ENCODE measurements around the gene POU2F2. TPM values are rescaled to one million over a fixed set of nuclear protein-coding genes. Genes with fewer than 3 reads are reported as not detected.
A peak's percentile ranks its signal among the peaks of the same experiment; 100 is the strongest.

POU2F2 gene
- polyA plus RNA-seq, 1 of the 3 experiments (the other 2 are of a cell fraction), result 0.49 TPM

DNA sequence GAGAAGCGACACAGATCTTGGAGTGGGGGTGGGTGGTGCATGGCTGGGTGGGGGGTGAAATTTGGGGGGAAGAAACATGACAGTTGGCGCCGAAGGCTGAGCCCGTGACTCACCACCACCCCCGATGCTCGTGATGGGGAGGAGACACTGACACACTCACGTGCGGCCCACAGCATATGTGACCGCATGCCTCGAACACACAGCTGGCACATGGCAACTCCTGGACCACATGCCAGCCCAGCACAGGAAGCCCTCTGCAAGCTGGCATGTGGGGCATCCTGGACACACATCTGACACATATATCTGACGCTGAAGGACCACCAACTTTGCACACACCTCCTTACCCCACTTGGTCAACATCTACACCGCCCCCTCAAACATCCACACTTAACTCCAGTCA, 61.0 kb downstream of the POU2F2 start:
- WGBS (ENCODE audit: low lambda C conversion rate), result 94% methylated on average over 12 of the region's 12 CpGs
- Histone ChIP-seq H3K9me3 (no peaks in the 10 kb centered on the region), H3K9me2 (no peaks in the 10 kb centered on the region), H3K27me3 (ENCODE audit: insufficient read depth) (peaks cover 10% of the 10 kb centered on the region; the same call in 1 of the 2 replicates), H3K79me2 (ENCODE audit: insufficient read depth) (peaks cover 2% of the 10 kb centered on the region), H3K4me1 (ENCODE audit: control insufficient read depth in 1 of 2, insufficient read depth in 2 of 2, low read depth in 1 of 2, low read length in 1 of 2) (peaks cover 0 to 29% of the 10 kb centered on the region in 2 experiments; a peak in 2 of 4 replicates), H2AFZ (ENCODE audit: low read depth) (no peak overlapping the region), H3K36me3 (replicated peaks in 1 of 2; ENCODE audit: control insufficient read depth in 1 of 2, insufficient read depth in 2 of 2, low read length in 1 of 2) (no peaks in the 10 kb centered on the region), H3F3A (replicated peaks; ENCODE audit: insufficient read depth) (peaks cover 6% of the 10 kb centered on the region), H3K27ac (ENCODE audit: low read depth in 2 of 2, low read length in 1 of 2) (no peak overlapping the region; a peak in 1 of 4 replicates), H4K20me1 (ENCODE audit: insufficient read depth) (no peaks in the 10 kb centered on the region), H3K4me3 (ENCODE audit: low read depth in 2 of 2, low read length in 1 of 2) (no peak overlapping the region), H3K4me2 (no peak overlapping the region), H3K9ac (no peak overlapping the region)
- no peak for DNase-seq
- CTCF ChIA-PET, result interaction anchor here (0.6 to 1.7 kb wide), 2 partner anchors 37 to 38 kb away, joined by 3 to 6 read pairs; no protein-coding TSS in a partner anchor
- POLR2A ChIA-PET, result no interaction called here
- TF ChIP-seq MEF2A (IDR thresholded peaks at IDR 0.05; ENCODE audit: borderline replicate concordance, low read depth), result no peak
- TF ChIP-seq, protein P1, sequence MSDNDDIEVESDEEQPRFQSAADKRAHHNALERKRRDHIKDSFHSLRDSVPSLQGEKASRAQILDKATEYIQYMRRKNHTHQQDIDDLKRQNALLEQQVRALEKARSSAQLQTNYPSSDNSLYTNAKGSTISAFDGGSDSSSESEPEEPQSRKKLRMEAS (IDR thresholded peaks at IDR 0.05; ENCODE audit: low read depth), result no peak
- no peak for TF ChIP-seq JUND (IDR thresholded peaks at IDR 0.05)
- no peak for TF ChIP-seq FOSL2 (IDR thresholded peaks at IDR 0.05; ENCODE audit: borderline replicate concordance, low read depth)
- TF ChIP-seq TAF1 (IDR thresholded peaks at IDR 0.05; ENCODE audit: borderline replicate concordance, low read depth, low read length), result no peak
- no peak for TF ChIP-seq RCOR1 (IDR thresholded peaks at IDR 0.05; ENCODE audit: low read length)

DNA sequence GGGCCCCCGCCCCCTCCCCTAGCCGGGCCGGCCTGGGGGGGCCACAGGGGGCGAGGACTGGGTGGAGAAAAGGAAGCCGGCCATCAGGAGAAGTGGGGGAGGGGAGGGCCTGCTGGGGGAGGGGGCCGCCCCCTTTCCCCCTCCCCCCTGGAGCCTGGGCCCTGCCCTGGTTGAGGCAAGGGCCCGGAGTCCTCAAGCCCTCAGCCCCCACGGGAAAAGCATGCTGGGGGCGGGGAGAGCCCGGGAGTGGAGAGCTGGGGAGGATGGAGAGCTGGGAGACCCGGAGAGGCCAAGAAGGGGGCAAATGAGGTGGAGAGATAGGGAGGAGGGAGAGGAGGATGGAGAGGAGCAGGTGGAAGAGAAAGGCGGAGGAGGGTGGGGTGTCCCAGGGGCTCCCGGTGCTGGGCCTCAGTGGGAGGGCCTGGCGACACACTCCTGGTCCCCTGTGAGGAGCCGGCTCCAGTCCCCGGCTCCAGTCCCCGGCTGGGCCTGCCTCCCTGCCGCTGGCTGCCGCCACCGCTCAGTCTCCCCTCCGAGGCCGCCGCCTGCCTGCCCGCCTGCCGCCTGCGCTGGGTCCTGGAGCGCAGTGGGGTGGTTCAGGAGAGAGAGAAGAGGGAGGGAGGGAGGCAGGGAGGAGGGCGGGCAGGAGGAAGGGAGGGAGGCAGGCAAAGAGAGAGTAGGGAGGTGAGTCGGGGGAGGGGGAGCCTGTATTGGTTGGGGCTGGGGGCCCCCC, 62.5 kb downstream of the POU2F2 start, which contains the start of gene GRIK5:
GRIK5 (minus strand) TSS at position 588 of the 733 bp plus-strand sequence. CDS start 4,436 bp downstream, outside the sequence.
- 34% methylated on average over 22 of the region's 29 CpGs for WGBS (ENCODE audit: low lambda C conversion rate)
- DNase-seq, result peak; percentile 77
- Histone ChIP-seq H3K27ac (ENCODE audit: low read depth in 2 of 2, low read length in 1 of 2) (peak within 1 kb of the TSS in 1 of 2 experiments; percentile 85; a peak in 2 of 4 replicates), H3K4me2 (no peak within 1 kb of the TSS), H3F3A (replicated peaks; ENCODE audit: insufficient read depth) (peaks cover 6% of the 10 kb centered on the region), H3K4me1 (ENCODE audit: control insufficient read depth in 1 of 2, insufficient read depth in 2 of 2, low read depth in 1 of 2, low read length in 1 of 2) (peaks cover 0 to 35% of the 10 kb centered on the region in 2 experiments; a peak in 2 of 4 replicates), H3K4me3 (ENCODE audit: low read depth in 2 of 2, low read length in 1 of 2) (peak within 1 kb of the TSS in 1 of 2 experiments; percentile 47; a peak in 2 of 4 replicates), H3K9ac (no peak within 1 kb of the TSS), H3K36me3 (replicated peaks in 1 of 2; ENCODE audit: control insufficient read depth in 1 of 2, insufficient read depth in 2 of 2, low read length in 1 of 2) (no peaks in the 10 kb centered on the region), H3K9me2 (no peaks in the 10 kb centered on the region), H3K9me3 (no peaks in the 10 kb centered on the region), H3K79me2 (ENCODE audit: insufficient read depth) (no peaks in the 10 kb centered on the region), H2AFZ (ENCODE audit: low read depth) (no peak within 1 kb of the TSS), H4K20me1 (ENCODE audit: insufficient read depth) (no peaks in the 10 kb centered on the region), H3K27me3 (ENCODE audit: insufficient read depth) (peaks cover 12% of the 10 kb centered on the region; the same call in 1 of the 2 replicates)
- TF ChIP-seq YY1 (IDR thresholded peaks at IDR 0.05; ENCODE audit: low read depth) (no peak), TAF1 (IDR thresholded peaks at IDR 0.05; ENCODE audit: borderline replicate concordance, low read depth, low read length) (no peak), CHD2 (IDR thresholded peaks at IDR 0.05; ENCODE audit: low read length, partially characterized antibody) (peak; percentile 57), SIN3A (IDR thresholded peaks at IDR 0.05; ENCODE audit: borderline replicate concordance, low read depth, low read length) (no peak), RCOR1 (IDR thresholded peaks at IDR 0.05; ENCODE audit: low read length) (no peak), MXI1 (IDR thresholded peaks at IDR 0.05; ENCODE audit: low read depth, low read length) (peak; percentile 27; the same call in 1 of the 2 replicates)
- ChIA-PET POLR2A (interaction anchor here (1.0 to 1.1 kb wide), 2 partner anchors 11 to 74 kb away, joined by 3 to 4 read pairs; no protein-coding TSS in a partner anchor), CTCF (no interaction called here)

Measured in SK-N-SH (cell line).